Stomach (tissue), 4 donors: ENCODE data around the gene CDHR3.

Source experiments
- EP300 ChIP-seq: sonication (generic); formaldehyde crosslinking; IDR thresholded peaks from one replicate; pipeline ENCODE4 v1.6.1; 2017; ENCODE audit warnings: antibody characterized with exemption
- POLR2A ChIP-seq, 4 donors: fragments of 450-650 bp; IDR thresholded peaks; one replicate each; pipeline ENCODE4 v1.6.1; 2016; ENCODE audit warnings: antibody characterized with exemption in 4 of 4, control low read depth in 2 of 4, mild to moderate bottlenecking in 1 of 4, moderate library complexity in 1 of 4
- POLR2AphosphoS5 ChIP-seq, 3 donors: sonication (generic); formaldehyde crosslinking; IDR thresholded peaks; one replicate each; pipeline ENCODE4 v1.6.1; 2016; ENCODE audit warnings: antibody characterized with exemption in 3 of 3
- TF ChIP-seq, protein P1 (sequence below), 7 experiments: fragments of 450-650 bp in 4 of 7; fragments of 200-600 bp in 3 of 7; sonication (generic) in 3 of 7; IDR thresholded peaks; one replicate each; pipeline ENCODE4 v1.5.1; 2016 to 2019; ENCODE audit warnings: antibody characterized with exemption in 7 of 7, control low read depth in 2 of 7, mild to moderate bottlenecking in 1 of 7

DNA sequence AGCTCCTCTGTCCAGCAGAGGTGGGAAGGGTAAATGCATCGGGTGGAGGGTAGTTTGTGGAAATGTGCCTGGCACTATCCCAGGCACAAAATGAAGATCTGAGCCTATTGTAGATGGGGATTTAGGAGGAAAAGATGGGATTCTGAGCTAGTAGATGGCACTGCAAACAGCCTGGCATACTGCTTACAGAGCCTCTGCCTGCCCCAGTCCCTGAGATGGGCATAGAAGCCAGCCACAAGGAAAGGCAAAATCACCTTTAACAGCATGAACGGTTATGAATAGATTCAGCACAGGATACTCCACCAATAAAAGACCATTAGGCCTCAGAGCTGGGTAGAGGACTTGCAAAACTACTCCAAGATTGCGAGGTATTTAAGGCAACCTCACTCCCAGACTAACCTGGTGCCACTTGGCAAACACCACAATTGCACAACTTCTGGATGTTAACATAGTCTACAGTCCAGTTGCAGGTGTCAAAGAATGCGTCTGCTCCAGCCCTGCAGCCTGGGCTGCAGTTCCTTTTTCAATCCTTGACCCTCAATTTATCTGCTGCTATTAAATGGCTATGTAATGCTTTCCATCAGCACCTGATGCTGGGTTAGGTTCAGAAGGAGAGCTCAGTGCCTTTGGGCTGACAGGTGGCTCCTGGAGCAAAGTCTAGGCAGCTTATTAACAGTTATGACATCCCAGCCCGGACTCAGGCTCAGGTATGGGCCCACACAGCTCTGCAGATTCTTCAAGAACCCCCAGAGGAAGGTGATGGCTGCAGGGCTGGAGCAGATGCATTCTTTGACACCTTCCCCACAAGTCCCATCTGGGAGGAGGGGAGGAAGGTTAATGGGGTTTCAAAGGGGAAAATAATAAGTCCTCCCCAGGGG, 34.0 kb downstream of the CDHR3 start:
- TF ChIP-seq, protein P1, sequence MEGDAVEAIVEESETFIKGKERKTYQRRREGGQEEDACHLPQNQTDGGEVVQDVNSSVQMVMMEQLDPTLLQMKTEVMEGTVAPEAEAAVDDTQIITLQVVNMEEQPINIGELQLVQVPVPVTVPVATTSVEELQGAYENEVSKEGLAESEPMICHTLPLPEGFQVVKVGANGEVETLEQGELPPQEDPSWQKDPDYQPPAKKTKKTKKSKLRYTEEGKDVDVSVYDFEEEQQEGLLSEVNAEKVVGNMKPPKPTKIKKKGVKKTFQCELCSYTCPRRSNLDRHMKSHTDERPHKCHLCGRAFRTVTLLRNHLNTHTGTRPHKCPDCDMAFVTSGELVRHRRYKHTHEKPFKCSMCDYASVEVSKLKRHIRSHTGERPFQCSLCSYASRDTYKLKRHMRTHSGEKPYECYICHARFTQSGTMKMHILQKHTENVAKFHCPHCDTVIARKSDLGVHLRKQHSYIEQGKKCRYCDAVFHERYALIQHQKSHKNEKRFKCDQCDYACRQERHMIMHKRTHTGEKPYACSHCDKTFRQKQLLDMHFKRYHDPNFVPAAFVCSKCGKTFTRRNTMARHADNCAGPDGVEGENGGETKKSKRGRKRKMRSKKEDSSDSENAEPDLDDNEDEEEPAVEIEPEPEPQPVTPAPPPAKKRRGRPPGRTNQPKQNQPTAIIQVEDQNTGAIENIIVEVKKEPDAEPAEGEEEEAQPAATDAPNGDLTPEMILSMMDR (IDR thresholded peaks at IDR 0.05), result no peak
- no peak for TF ChIP-seq POLR2A (IDR thresholded peaks at IDR 0.05)
- TF ChIP-seq EP300, result no peak
- TF ChIP-seq POLR2AphosphoS5 (IDR thresholded peaks at IDR 0.05), result no peak
